HG03025 (cell line): Measurements from ENCODE around the gene AGAP2.
"Not testable (repeated sequence)": the region's sequence is repeated elsewhere in the genome, so short reads cannot be mapped to it uniquely, and the experiment has no call there.

Source experiments
- ATAC-seq: cut with Tn5 transposase; IDR thresholded peaks from one replicate; pipeline ENCODE4 v1.9.1; 2021; ENCODE audit warnings: mild to moderate bottlenecking, moderate library complexity; ENCODE audit not compliant: unreplicated experiment, low FRiP score

Gene AGAP2

DNA sequence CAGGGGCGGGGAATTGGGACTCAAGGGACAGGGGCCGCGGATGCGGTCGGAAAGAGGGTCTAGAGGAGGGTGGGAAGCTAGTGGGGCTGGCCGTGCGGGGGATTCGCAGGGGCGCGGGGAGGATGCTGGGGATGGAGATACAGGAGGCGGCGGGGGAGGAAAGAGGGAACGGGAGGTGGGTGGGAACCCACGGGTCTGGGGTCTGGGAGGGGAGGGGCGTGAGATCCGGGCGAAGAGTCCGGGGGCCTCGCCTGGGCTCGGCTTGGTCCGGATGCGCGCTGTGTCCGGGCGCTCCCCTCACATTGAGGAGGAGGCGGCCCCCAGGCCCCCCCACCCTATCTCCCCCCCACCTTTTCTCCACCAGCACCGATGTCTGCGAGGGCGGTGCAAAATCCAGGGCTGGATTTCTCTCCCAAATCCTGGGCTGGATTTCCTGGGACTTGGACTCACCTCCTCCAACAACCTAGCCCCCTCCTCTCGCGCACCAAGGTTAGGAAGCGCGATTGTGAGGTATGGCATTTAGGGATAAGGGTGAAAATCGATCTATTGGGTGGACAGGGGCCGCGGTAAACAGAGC lies at the start of gene AGAP2:
Gene AGAP2, minus strand, starts transcription at position 82 of the 577 bp plus-strand sequence. CDS start 496 bp downstream, outside the sequence.
- no peak for ATAC-seq

DNA sequence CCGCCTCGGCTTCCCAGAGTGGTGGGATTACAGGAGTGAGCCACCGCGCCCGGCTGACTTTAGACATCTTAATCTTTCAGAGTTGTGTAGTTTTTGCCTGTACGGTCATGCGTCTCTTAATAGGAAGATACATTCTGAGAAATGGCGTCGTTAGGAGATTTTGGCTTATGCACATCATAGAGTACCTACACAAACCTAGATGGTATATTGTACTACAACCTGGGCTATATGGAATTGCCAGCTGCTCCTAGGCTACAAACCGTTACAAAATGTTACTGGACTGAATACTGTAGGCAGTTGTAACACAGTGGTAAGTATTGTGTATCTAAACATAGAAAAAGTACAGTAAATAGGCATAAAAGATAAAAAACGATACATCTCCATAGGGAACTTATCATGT lies 45.3 kb upstream of the AGAP2 start:
- ATAC-seq: no peak

DNA sequence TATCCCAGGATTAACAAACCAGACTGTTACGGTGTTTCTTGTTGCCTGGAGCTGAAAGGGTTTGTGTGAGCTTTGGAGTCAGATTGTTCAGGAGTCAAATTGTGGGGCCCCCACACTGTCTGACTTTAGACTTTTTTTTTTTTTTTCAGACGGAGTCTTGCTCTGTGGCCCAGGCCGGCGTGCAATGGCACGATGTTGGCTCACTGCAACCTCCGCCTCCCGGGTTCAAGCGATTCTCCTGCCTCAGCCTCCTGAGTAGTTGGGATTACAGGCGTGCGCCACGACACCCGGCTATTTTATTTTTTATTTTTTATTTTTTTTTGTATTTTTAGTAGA lies 44.9 kb upstream of the AGAP2 start:
- no peak for ATAC-seq

- peak; percentile 88 for ATAC-seq
Measured at GRCh38 chr12:57782608-57783465, 44.3 kb upstream of the AGAP2 start, which contains the start of gene TSFM. Gene TSFM (plus strand): TSS chr12:57782787. CDS start chr12:57782802, 15 bp downstream.

- ATAC-seq: no peak
Measured at GRCh38 chr12:57782243-57782607, 43.7 kb upstream of the AGAP2 start.

GRCh38 chr12:57781801-57782200 lies 43.3 kb upstream of the AGAP2 start:
- no peak for ATAC-seq

GRCh38 chr12:57781244-57781643 lies 42.7 kb upstream of the AGAP2 start:
- no peak for ATAC-seq

DNA sequence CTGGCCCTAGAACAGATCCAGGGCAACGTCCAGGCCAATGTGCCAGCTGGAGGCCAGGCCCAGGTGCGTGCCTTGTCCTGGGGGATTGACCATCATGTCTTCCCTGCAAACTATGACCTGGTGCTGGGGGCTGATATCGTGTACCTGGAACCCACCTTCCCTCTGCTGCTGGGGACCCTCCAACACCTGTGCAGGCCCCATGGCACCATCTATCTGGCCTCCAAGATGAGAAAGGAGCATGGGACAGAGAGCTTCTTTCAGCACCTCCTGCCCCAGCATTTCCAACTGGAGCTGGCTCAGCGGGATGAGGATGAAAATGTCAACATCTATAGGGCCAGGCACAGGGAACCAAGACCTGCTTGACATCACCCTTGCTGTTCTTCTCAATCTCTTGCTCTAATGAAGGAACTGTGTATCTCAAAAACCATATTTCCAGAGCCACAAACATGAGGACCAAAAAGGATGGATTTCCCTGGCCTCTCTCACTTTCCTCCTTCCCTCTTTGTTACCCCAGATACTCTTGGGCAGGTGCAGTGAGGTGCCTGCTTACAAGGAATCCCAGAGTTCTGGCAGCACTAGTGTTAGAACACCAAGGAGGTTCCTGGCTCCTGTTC lies 41.8 kb upstream of the AGAP2 start:
- ATAC-seq: no peak

GRCh38 chr12:57779736-57780135 lies 41.2 kb upstream of the AGAP2 start:
- ATAC-seq: no peak

DNA sequence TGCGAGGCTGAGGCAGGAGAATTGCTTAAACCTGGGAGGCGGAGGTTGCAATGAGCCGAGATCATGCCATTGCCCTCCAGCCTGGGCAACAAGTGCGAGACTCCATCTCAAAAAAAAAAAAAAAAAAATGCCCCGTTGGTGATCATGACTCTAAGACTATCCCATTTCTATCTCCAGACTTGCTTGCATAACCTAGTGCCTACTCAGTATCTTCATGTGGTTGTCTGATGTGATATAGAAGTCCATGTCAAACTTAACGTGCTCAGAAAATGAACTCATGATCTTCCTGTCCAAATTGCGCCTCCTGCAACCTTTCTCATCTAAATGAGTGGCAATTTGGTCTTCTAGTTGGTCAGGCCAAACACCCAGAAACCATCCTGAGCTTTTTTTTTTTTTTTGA lies 39.4 kb upstream of the AGAP2 start:
- no peak for ATAC-seq

- ATAC-seq: no peak
Measured at GRCh38 chr12:57777367-57777766, 38.8 kb upstream of the AGAP2 start.

- ATAC-seq: no peak
Measured at GRCh38 chr12:57776247-57776587, 37.7 kb upstream of the AGAP2 start.

- no peak for ATAC-seq
Measured at GRCh38 chr12:57775563-57776246, 37.2 kb upstream of the AGAP2 start.

DNA sequence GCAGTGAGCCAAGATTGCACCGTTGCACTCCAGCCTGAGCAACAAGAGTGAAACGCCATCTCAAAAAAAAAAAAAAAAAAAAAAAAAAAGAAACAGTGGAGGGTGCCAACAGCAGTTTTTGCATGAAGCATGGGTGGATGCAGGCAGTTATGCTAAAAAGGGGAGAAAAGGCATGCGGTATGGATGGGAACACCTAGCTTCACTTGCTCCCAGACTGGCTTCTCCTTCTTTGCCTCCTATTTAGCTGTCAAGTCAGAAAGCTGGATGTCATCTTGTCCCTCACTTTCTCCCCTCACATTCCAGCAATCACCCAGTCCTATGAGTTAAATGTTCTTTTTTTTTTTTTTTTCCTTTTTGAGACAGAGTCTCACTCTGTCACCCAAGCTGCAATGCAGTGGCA lies 36.5 kb upstream of the AGAP2 start:
- ATAC-seq: no peak

DNA sequence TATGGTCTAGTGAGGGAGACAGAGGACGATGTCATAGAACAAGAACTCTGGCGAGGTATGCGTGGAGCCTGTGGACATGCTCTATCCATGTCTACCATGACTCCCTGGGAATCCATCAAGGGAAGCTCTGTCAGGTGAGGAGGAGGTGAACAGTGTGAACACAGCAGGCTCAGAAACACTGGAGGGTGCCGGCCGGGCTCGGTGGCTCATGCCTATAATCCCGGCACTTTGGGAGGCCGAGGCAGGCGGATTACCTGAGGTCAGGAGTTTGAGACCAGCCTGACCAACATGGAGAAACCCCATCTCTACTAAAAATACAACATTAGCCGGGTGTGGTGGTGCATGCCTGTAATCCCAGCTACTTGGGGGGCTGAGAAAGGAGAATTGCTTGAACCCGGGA lies 36.1 kb upstream of the AGAP2 start:
- ATAC-seq: not testable (repeated sequence)

GRCh38 chr12:57772429-57773322 lies 34.1 kb upstream of the AGAP2 start, which contains the start of gene EEF1AKMT3:
Gene EEF1AKMT3 (plus strand): TSS chr12:57772614. CDS start chr12:57772725, 111 bp downstream.
- ATAC-seq: peak; percentile 27

DNA sequence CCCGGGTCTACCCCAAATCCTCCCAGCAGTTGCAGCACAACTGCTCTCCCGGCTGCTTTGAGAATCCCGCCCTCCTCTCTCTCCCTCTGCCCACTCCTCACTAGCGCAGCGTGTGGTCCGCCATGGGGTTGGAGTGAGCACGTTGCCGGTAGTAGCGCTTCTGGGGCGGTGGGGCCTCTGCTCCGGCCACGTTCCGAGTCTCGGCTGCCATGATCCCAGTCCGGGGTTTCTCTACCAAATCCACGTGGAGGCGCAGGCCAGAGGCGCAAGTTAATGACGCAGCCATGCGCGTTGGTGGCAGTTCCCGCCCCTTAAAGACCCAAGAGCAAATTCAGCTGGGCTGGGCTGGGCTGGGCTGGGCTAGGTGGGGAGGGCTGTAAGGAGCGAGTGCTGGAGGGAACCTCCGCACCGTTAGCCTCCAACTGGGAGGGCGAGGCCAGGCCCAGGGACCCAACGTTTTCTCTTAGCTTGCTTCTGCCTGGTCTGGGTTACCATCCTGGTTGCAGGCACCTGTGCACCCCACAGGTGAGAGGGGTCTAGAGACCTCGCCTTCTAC lies 33.4 kb upstream of the AGAP2 start, which contains the start of gene METTL1:
Gene METTL1, minus strand, starts transcription at position 233 of the 556 bp plus-strand sequence. Its CDS starts 22 bp downstream, at position 211.
- ATAC-seq: peak; percentile 83

GRCh38 chr12:57771236-57771872 lies 32.8 kb upstream of the AGAP2 start:
- peak; percentile 63 for ATAC-seq

GRCh38 chr12:57770734-57771133 lies 32.2 kb upstream of the AGAP2 start:
- no peak for ATAC-seq
